Measurements from ENCODE around the gene KCNB1.
"Not testable (repeated sequence)": the region's sequence is repeated elsewhere in the genome, so short reads cannot be mapped to it uniquely, and the experiment has no call there.

The KCNB1 gene

GRCh38 chr20:49315580-49315979 is 166.9 kb downstream of the KCNB1 start:
- DNase-seq: no peak

DNA sequence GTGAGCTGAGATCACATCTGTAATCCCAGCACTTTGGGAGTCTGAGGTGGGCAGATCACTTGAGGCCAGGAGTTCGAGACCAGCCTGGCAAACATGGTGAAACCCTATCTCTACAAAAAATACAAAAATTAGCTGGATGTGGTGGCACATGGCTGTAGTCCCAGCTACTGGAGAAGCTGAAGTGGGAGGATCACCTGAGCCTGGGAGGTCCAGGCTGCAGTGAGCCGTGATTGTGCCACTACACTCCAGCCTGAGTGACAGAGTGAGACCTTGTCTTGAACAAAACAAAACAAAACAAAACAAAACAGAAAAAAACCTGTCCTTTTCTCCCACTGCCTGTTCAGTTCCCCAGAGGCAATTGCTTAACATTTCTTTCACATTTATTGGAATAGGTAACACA is 168.4 kb downstream of the KCNB1 start:
- DNase-seq: not testable (repeated sequence)
